ES-I3 (cell line): ENCODE data around the gene GNG7.
"Not testable (repeated sequence)": the region's sequence is repeated elsewhere in the genome, so short reads cannot be mapped to it uniquely, and the experiment has no call there.

ENCODE experiments used
- H3K36me3 ChIP-seq: 2 replicates; pipeline ENCODE4 v1.6.1; 2013; ENCODE audit warnings: mild to moderate bottlenecking, low read length, control low read depth, moderate library complexity; ENCODE audit not compliant: insufficient read depth
- H3K4me1 ChIP-seq: 2 replicates; pipeline ENCODE4 v1.6.1; 2013; ENCODE audit warnings: mild to moderate bottlenecking, control low read depth, low read length; ENCODE audit not compliant: insufficient read depth
- H3K9ac ChIP-seq: 2 replicates; pipeline ENCODE4 v1.6.1; 2013; ENCODE audit warnings: low read depth, mild to moderate bottlenecking, low read length, moderate library complexity
- H3K9me3 ChIP-seq: 2 replicates; pipeline ENCODE4 v1.6.1; 2013; ENCODE audit warnings: mild to moderate bottlenecking, low read length, moderate library complexity; ENCODE audit not compliant: control insufficient read depth, insufficient read depth

The GNG7 gene

DNA sequence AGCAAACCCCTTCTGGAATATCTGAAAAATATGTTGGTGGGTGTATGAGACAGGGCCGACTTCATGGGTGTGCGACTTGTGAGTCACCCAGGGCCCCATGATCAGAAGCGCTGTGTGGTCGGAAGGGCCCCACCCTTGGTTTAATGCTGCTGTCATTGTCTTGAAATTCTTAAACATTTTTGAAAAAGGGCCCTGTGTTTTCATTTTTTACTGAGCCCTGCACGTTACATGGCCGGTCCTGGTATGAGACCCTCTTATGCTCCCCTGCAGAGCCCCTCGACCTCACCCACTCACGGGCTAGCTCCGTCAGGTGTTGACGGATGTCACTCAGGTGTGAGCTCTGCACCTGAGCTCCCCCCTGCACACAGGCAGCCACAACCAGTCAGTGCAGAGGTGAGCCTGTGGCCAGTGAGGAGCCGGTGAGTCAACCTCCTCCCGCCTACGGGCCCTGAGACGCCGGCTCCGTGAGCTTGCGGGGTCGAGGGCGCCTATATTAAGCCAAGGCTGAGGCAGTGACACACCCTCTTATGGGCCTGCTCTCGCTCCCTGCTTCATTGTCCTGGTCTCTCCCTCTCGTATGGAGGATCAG, 198.9 kb downstream of the GNG7 start:
- H3K36me3 ChIP-seq, result no peaks in the 10 kb centered on the region
- H3K9me3 ChIP-seq, result no peaks in the 10 kb centered on the region
- no peak overlapping the region for H3K9ac ChIP-seq
- peaks cover 10% of the 10 kb centered on the region for H3K4me1 ChIP-seq

DNA sequence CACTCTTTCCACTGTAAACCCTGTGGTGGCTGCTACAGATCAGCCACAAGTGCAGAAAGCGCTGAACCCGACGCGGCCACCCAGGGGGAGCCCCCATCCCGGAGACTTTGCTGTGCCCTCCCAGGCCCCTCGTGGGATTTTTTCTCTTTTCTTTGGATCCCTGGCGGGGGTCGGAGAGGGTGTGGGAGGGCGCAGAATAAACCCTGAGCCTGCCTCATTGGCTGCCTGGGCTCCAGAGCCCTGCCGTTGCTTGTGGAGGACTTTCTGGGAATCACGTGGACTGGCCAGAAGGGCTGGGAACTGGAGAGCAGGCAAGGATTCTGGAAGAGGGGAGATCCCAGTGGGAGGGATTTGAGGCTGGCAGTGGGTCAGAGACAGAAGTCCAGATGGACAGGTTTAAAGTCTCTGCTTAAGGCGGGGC, 201.6 kb downstream of the GNG7 start:
- peaks cover 9% of the 10 kb centered on the region for H3K4me1 ChIP-seq

DNA sequence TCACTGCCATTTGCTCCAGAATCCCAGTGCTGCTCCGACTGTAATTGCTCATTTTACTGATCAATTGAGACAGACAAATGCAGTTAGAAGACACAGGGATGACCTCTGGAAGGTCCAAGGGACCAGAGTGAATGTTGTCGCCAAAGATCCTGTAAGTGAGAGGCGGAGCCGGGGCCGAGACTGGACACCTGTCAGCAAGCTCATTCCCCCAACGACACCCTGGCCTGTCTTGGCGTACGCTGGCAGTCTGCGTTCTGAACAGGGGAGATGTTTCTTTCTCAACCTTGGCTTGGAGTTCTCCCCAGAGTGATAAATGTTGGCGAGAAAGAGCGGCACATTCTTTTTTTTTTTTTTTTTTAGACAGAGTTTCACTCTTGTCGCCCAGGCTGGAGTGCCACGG, 202.3 kb downstream of the GNG7 start:
- Histone ChIP-seq H3K9ac (no peak overlapping the region), H3K4me1 (peaks cover 12% of the 10 kb centered on the region), H3K36me3 (no peaks in the 10 kb centered on the region), H3K9me3 (no peaks in the 10 kb centered on the region)

More for the DNA sequence above, 201.6 kb downstream of the GNG7 start:
- Histone ChIP-seq H3K9me3 (no peaks in the 10 kb centered on the region), H3K36me3 (no peaks in the 10 kb centered on the region), H3K9ac (no peak overlapping the region)

DNA sequence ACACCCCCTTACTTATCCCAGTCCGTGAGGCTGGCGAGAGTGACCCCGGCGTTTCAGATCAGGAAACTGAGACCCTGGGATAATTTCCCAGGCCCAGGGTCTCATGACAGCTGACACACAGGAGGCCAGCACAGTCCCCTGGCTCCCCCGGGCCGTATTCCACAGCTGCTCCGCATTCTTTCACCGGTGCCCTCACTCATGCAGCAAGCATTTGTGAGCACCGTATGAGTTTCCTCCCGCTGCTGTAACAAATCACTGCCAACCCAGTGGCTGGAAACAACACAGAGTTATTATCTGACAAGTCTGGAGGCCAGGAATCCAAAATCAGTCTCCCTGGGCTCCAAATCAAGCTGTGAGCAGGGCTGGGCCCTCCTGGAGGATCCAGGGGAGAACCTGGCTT, 205.3 kb downstream of the GNG7 start:
- H3K9ac ChIP-seq, result no peak overlapping the region
- no peaks in the 10 kb centered on the region for H3K9me3 ChIP-seq
- H3K4me1 ChIP-seq, result peaks cover 16% of the 10 kb centered on the region
- H3K36me3 ChIP-seq, result no peaks in the 10 kb centered on the region

DNA sequence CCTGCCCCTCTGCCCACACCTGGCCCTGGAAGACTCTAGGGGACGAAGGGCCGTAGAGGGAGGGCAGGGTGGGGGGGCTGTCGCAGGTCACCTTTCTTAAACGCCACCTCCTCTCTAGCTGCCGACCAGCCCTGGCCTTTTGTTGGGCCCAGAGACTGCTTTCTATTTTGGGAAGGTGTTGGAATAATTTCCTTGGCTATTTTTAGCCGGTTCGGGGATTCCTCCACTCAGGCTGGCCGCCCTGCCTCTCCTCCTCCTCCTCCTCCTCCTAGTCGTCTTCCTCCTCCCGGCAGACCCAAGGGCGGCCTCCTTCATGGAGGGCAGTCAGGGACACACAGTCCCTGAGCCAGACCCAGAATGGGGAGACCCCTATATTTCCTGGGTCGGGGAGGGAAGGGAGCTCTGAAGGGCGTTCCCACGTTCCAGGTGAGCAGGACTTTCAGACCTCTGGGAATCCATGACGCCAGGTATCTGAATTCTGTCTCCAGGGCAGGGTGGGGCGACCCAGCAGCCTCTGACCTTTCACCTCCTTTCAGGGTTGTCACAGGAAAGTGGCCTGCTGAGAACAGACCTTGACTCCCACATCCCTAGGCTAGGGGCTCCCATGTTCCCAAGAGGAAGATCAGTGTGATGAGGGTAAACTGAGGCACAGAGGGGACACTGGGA, 206.7 kb downstream of the GNG7 start:
- Histone ChIP-seq H3K9ac (peak overlapping the region; percentile 63; the same call in 1 of the 2 replicates), H3K36me3 (no peaks in the 10 kb centered on the region), H3K9me3 (no peaks in the 10 kb centered on the region), H3K4me1 (peaks cover 16% of the 10 kb centered on the region)

DNA sequence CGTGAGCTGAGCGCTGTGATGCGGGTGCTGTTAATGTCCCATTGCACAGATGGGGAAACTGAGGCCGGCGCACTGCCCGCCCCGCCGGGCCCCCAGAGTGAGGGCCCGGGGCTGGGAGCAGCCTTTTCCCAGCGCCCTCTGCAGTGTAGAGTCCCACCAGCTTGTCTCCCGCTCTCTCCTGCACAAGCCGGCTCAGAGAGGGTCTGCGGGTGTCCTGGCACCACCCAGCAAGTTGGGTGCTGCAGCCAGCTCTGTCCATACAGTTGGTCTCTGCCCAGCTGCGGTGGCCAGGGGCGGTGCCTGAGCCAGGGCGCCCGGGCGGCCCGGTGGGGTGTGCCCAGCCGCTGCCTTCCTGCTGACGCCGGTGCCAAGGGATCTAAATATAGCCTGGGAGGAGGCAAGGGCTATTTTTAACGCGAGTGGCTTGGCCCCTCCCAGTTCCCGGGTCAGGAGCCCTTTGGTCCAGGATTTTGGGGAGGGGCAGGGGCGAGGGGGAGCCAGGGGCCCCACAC, 207.3 kb downstream of the GNG7 start:
- Histone ChIP-seq H3K9ac (peak overlapping the region; percentile 63; the same call in 1 of the 2 replicates), H3K9me3 (no peaks in the 10 kb centered on the region), H3K4me1 (peaks cover 16% of the 10 kb centered on the region), H3K36me3 (no peaks in the 10 kb centered on the region)

DNA sequence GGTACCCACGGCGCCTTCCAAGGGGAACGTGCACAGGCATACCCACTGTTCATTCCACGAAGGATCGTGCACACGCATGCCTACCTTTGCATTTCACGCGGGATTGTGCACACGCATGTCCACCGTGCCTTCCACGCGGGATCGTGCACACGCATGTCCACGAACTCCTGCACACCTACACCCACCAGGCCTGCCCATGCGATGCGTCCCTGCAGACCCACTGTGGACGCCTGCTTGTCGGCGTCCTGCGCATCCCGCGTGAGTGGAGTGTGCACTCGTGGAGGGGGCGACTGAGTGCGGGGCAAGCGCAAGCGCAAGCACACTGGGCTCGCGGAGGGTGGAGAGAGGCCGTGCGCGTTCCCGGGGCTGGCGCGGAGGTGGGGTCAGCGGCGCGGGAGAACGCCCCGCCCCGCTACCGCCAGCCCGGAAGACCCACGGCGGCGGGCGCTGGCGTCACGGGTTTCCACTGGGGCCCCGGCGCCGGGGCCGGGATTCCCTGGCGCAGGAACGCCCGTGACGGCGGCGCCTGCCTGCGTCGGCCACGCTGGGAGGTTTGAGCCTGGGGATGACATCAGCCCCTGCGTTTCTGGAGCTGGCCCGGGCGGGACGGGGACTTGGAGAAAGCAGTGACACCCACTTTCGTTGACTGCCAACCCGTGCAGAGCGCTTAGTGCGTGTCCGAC, 207.9 kb downstream of the GNG7 start:
- no peaks in the 10 kb centered on the region for H3K9me3 ChIP-seq
- H3K36me3 ChIP-seq, result no peaks in the 10 kb centered on the region
- H3K9ac ChIP-seq, result peak overlapping the region; percentile 63
- peaks cover 16% of the 10 kb centered on the region for H3K4me1 ChIP-seq

DNA sequence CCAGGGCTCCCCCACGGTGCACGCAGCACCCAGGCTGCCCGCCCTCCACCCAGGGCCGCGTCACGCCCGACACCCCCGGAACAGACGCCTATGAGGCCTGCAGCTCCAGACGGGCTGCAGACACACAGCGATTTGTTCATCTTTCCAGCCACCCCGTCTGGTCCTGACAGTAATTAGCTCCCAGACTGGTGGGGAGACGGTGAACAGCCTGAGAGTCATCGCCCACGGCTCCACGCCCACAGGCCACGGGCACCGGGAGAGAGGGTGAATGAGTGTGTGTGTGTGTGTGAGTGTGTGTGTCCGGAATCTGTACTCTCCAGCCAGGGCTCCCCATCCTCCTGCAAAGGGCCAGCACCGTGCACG, 208.4 kb downstream of the GNG7 start:
- Histone ChIP-seq H3K9ac (no peak overlapping the region), H3K9me3 (no peaks in the 10 kb centered on the region), H3K36me3 (no peaks in the 10 kb centered on the region), H3K4me1 (peaks cover 12% of the 10 kb centered on the region)

DNA sequence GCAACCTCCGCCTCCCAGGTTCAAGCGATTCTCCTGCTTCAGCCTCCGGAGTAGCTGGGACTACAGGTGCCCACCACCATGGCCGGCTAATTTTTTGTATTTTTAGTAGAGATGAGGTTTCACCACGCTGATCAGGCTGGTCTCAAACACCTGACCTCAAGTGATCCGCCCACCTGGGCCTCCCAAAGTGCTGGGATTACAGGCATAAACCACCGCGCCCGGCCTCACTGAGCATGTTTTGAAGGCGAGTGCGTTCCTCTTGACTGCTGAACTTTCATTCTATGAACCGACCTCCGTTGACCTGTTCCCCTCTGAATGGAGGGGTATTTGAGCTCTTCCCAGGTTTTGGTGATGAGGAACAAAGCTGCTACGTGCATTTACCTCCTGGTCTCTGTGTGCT, 209.0 kb downstream of the GNG7 start:
- H3K4me1 ChIP-seq, result peaks cover 10% of the 10 kb centered on the region
- not testable (repeated sequence) for H3K36me3 ChIP-seq, H3K9ac ChIP-seq, H3K9me3 ChIP-seq

DNA sequence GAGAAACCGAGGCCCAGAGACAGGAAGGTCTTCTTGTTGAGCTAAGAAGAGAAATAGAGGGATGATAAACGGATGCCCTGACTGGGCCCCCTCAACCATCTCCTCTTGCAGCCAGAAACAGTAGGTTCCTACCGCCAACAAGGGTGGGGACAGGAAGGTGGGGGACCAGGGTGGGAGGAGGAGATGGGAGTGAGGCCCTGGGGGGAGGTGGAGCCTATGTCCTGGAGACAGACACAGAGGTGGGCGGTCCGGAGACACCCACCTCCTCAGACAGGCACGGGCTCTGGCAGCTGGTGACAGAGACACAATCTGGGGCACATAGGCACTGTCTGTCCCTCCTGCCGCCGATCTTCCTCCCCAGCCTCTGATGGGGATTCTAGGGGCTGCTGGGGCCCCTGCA, 209.6 kb downstream of the GNG7 start:
- Histone ChIP-seq H3K36me3 (no peaks in the 10 kb centered on the region), H3K4me1 (peaks cover 10% of the 10 kb centered on the region), H3K9me3 (no peaks in the 10 kb centered on the region), H3K9ac (no peak overlapping the region)

DNA sequence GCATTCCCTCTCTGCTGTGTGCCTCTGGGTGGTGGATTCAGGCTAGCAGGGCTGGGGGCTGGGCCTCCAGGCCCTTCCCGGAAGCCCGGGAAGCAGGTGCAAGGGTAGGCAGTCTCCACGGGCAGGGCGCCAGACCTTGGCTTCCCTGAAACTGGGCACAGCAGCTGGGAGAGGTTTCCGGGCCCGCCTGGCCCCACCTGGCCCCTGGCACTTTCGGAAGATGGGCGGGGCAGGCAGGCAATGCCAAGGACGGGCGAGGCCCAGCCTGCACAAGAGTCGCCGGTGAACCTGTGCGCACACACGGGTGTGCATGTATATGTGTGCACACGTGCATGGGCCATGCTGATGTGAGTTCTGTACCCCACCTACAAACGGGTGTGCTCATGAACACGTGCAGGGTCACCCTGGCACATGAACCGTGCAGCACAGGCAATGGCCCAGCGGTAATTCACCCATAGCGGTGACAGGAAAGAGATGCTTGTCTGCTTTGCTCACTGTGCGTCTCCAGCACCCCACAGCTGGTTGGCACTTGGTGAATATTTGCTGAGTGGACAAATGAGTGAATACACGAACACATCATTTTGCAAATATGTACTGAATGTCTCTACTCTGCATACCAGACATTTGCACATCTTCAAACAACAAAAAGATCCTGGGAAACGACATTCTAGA, 211.2 kb downstream of the GNG7 start:
- Histone ChIP-seq H3K36me3 (no peaks in the 10 kb centered on the region), H3K9me3 (no peaks in the 10 kb centered on the region), H3K4me1 (peaks cover 10% of the 10 kb centered on the region), H3K9ac (no peak overlapping the region)

DNA sequence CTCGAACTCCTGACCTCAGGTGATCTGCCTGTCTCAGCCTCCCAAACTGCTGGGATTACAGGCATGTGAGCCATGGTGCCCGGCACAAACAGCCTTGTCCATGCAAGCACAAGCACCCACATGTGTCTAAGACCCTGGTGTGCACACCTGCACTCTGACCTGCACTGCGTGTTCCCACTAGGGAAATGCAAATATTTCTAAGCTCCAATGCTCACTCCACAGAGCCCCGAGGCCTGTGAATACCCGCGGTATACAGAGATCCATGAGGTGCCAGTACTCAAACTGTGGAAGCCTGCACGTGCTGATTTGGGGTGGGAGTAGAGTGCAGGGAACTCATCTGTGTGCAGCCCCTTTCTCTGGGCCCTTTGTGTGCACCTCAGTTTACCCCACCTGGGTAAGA, 211.8 kb downstream of the GNG7 start:
- H3K9me3 ChIP-seq, result no peaks in the 10 kb centered on the region
- no peaks in the 10 kb centered on the region for H3K36me3 ChIP-seq
- H3K4me1 ChIP-seq, result peaks cover 4% of the 10 kb centered on the region; the same call in 1 of the 2 replicates
- H3K9ac ChIP-seq, result no peak overlapping the region

DNA sequence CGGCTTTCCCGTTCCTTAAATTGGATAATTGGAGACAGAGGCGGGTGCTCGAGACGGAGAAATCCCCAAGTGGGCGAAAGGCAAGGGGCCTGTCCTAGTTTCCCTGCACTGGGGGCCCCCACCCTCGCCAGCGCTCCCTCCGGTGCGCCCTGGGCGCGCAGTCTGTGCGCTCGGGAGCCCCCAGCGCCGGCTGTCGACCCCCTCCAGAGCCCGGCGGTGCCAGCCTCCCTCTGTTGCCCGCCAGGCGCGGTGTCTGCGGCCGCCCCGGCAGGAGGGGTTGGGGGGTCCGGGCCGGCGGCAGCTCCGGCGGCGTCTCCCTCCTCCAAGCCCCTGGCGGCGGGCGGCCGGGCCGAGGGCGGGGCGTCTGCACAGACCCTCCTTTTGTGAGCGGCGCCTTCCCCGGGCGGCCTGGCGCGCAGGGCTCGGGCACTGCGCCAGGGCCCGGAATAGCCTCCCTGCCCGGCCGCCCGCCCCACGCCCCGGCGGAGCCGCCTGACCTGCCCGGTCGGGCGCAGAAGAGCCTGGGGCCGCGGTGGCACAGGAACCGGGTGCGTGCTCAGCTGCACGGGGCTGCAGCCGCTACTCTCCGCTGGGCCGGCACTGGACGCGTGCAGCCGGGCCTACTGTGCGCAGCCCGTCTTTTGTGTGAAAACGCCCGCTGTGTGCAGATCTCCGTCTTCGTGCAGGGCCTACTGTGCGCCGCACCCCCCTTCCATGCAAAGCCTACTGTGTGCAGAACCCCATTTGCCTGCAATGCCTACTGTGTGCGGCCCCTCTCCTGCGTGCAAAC, 213.4 kb downstream of the GNG7 start:
- Histone ChIP-seq H3K4me1 (no peaks in the 10 kb centered on the region; the same call in 1 of the 2 replicates), H3K36me3 (no peaks in the 10 kb centered on the region), H3K9ac (peak overlapping the region; percentile 62; the same call in 1 of the 2 replicates), H3K9me3 (no peaks in the 10 kb centered on the region)
